HuH-7.5 (cell line): Measurements from ENCODE around the gene SPTB.

Source experiments
- DNase-seq: peaks from one replicate; pipeline ENCODE4 v3.0.0; 2011; ENCODE audit warnings: low spot score

The SPTB gene

DNA sequence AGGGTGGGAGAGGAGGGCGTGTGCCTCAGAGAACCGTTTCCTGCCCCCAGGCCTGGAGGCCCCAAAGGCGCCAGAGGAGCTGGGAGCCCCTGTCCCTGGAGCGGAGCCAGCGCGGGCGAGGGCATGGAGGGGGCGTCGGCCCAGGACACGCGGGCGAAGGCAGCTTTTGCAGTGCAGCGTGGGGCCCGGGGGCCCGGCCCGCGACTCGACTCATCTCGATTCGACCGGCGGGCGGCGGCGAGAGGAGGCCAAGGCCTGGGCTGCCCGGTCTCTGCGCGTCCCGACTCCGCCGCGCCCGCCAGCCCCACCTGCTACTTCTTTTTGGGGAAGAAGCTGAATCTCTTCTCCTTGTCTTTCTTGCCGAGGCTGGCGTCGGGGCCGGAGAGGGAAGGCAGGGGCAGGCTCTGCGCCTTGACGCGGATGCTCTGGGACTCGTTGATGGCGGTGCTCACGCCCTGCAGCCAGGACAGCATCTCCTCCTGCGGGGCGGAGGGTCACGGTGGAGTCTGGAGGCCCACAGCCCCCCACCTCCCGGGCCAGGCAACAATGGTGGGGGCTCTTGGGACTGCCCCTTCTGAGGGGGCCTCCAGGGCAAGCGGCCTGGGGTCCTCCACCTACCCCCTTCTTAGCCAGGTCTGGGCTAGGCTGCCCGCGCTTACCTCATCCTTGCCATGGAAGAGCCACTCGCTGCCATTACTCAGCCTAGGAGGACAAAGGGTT lies 130.6 kb downstream of the SPTB start:
- DNase-seq, result no peak

- no peak for DNase-seq
Observed at GRCh38 chr14:64748521-64748920, 131.2 kb downstream of the SPTB start.

DNA sequence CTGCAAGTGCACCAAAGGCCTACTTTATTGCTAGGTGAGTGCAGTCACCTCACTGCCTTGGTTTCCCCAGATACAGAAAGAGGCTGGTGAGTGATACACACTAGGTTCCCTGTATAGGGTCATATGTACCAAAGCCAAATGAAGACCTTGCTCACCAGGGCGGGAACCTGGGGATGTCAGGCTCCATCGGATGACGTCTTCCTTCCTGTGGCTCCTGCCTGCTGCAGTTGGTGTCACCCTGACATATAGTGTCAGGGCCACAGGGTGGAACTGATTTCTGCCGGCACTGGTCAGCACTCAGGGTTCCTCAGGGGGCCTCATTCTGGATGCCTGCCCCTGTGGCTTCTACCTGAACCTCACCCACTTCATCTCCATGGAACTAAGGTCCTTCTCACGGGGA lies 132.4 kb downstream of the SPTB start:
- no peak for DNase-seq

GRCh38 chr14:64746298-64747250 lies 133.1 kb downstream of the SPTB start:
- no peak for DNase-seq

- DNase-seq, result no peak
Observed at GRCh38 chr14:64745511-64746091, 134.1 kb downstream of the SPTB start.

- DNase-seq, result no peak
Observed at GRCh38 chr14:64743061-64743460, 136.6 kb downstream of the SPTB start.

- DNase-seq, result no peak
Observed at GRCh38 chr14:64741961-64742360, 137.7 kb downstream of the SPTB start.

GRCh38 chr14:64741200-64741599 lies 138.5 kb downstream of the SPTB start:
- no peak for DNase-seq

DNA sequence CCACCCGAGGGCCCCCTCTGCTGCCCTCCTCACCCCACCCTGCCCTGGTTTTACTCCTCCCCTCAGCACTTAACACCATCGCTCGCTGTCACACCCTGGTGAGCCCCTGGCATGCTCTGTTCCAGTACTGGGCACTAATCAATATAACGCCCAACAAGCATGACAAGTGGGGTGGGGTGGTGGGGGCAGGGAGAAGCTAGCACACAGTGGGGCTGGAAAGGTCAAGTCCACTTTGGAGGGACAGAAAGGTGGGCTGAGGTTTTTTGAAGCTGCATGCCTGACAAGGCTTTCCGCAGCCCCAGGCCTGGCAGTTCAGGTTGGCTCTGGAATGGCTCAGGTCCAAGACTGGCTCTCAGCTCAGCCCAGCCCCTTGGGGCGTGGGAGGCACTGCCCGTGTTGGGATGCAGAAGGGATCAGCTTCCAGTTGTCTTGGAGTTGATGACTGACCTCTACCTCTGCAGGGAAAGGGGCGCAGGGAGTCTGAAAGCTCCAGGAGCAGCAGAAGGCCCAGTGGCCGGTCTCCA lies 141.4 kb downstream of the SPTB start:
- no peak for DNase-seq

DNA sequence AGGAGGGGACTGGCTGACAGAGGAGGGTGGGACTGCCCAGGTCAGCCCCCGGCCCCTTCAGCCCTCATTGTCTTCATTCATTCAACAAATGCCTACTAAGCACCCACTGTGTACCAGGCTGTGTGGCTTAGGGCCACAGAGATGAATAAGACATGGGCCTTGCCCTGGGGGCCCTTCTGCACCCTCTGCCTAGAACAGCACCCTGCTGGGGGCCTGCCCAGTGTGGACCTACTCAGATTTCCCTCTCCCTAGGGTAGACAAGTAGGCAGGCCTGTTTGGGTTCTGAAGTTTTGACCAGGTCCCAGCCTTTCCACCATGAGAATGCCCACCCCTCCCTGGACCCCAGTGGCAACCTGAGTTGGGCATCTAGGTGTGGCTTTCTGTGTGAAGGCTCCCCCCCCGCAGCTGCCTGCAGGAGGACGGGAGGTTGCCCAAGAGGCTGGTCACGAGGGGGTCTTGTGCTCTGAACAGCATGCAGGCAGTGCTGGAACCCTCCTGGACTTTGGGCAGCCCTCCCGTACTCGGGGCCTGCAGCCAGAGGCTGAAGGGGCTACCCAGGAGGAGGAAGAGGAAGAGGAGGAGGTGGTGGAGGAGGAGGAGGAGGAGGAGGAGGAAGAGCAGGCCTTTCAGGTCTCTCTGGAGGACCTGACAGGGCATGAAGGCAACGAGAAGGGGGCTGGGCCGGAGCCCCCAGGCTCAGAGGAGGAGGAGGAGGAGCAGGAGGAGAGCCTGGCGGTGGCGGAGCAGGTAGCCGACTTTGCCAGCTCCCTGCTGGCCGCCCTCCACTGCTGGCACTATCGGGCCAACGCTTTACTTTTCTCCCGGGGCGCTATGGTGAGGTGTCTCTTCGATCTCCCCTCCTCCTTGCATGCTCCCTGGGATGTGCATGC lies 142.1 kb downstream of the SPTB start:
- no peak for DNase-seq

- no peak for DNase-seq
Observed at GRCh38 chr14:64736271-64737169, 143.2 kb downstream of the SPTB start.

DNA sequence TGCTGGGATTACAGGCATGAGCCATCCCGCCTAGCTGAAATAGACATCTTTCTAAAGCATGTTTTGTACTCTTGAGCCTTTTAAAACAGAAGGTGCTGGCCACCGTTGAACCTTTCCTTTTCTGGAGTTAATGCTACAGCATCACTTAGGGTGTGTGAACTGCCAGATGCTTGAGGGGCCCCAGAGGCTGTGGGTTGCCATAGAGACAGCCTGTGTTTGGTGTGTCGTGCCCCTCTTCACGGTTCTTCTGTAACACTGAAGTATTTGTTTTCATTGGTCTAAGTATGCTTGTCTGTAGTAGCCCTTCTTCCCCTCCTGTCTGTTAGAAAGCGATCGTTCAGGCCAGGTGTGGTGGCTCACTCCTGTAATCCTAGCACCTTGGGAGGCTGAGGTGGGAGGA lies 144.7 kb downstream of the SPTB start:
- no peak for DNase-seq

DNA sequence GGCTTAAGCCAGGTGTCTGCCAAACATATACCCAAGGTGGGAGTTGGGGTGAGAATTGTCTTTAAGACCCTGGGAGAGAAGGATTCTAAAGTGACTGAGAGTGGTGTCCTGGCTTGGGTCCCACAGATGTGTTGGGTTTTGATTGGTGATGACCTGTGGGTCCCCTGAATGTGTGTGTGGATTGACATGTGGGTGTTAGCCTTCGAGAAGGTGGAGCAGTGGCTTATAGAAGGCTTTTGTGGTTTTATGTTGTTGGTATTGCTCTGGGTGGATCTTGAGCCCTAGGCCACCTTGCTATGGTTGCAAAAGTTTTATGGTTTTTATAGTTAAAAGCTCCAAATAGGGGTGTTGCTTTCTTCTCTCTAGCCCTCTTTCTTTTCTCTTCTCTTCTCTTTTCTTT lies 145.8 kb downstream of the SPTB start:
- no peak for DNase-seq

GRCh38 chr14:64733321-64733720 lies 146.4 kb downstream of the SPTB start:
- DNase-seq, result no peak

- no peak for DNase-seq
Observed at GRCh38 chr14:64732536-64733120, 147.1 kb downstream of the SPTB start.

DNA sequence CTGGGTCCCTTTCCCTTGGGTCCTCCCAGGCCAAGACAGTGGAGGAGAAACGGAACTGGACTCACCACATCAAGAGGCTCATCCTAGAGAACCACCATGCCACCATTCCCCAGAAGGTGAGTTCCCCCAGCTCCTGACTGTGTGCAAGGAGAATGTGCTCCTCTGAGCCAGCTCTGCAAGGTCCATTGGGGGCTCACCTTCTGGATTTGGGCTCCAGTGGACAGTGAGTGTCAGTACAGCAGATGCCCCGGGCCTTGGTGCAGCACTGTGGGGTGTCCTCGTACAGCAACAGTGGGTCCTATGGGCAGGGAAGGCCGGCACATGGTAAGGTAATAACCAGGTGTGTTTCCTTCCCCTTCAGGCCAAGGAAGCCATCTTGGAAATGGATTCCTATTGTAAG lies 147.6 kb downstream of the SPTB start:
- DNase-seq, result no peak

- DNase-seq, result no peak
Observed at GRCh38 chr14:64731141-64731581, 148.5 kb downstream of the SPTB start.

DNA sequence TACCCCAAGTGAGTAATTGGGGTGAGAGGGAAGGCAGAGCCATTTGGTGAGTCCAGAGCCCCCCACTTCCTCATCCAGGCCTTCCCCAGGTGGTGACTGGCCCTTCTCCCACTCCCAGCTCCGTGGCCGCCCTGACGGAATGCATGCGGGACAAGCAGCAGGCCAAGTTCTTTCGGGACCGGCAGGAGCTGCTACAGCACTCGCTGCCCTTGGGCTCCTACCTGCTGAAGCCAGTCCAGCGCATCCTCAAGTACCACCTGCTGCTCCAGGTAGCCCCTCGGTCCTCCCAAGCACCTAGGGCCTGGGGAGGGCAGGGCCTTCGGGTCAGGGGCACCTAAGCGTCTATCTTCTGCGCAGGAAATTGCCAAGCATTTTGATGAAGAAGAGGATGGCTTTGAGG lies 149.0 kb downstream of the SPTB start:
- no peak for DNase-seq

DNA sequence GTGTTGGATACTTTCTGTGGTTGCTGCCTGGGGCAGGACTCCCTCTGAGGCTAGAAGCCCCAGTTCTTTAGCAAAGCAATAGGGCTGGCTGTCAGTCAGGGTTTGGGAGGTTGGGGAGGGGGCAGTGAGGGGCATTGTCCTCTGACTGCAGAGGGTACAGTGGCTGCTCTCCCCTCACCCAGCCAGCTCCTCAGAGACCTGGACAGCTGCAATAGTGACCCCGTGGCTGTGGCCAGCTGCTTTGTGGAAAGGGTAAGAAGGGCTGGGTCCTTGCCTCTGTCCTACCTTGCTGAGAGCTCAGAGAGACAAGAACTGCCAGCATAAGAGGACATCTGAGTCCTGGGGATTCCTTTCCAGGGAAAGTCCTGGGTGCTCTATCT lies 149.7 kb downstream of the SPTB start:
- DNase-seq, result no peak

DNA sequence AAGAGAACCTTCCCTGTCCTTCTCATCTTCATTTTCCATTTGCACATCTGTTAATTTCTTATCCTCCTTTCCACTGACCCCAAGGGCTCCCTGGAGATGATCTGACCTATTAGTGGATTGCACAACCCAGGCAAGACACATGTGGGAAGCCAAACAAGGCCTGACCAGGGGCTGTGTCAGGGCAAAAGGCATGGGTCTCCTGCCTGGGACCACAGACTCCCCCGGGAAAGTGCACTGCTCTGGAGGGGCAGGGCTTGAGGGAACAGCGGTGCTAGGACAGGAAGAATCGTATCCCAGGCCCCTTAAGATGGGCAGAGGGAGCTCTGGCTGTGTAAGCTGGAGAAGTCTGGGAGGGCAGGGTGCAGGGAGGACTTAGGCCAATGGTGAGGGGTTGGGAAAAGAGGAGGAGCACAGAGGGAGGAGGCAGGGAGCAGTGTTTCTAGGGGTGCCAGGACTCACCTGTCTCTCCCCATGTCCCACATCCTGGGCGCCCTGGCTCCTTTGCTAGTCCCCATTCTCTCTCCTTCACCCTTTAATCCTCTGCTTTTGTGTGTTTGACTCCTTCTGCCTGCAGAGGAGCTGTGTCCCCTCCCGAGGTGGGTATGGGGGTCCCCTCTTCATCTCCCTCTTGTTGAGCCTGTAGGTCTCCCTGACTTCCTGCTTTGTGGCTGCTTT lies 150.2 kb downstream of the SPTB start:
- no peak for DNase-seq
